GM04504 (cell line): Measurements from ENCODE around the gene TXLNB.

ENCODE experiments used
- DNase-seq: peaks from one replicate; pipeline ENCODE4 v3.0.0-alpha.2; 2012; ENCODE audit warnings: low read depth

The TXLNB gene

GRCh38 chr6:139270249-139270648 is 21.5 kb downstream of the TXLNB start:
- no peak for DNase-seq

- DNase-seq, result no peak
These were observed 26.1 kb downstream of the TXLNB start for GRCh38 chr6:139265512-139266190.

- no peak for DNase-seq
These were observed 29.1 kb downstream of the TXLNB start for GRCh38 chr6:139262519-139263300.

- no peak for DNase-seq
These were observed 33.9 kb downstream of the TXLNB start for GRCh38 chr6:139257821-139258398.

GRCh38 chr6:139257291-139257690 is 34.5 kb downstream of the TXLNB start:
- no peak for DNase-seq

- DNase-seq, result peak; percentile 65
These were observed 35.7 kb downstream of the TXLNB start for GRCh38 chr6:139256087-139256486.

GRCh38 chr6:139254196-139254595 is 37.6 kb downstream of the TXLNB start:
- no peak for DNase-seq

GRCh38 chr6:139253656-139254055 is 38.1 kb downstream of the TXLNB start:
- DNase-seq, result no peak

- DNase-seq, result no peak
These were observed 40.0 kb downstream of the TXLNB start for GRCh38 chr6:139251691-139252390.

GRCh38 chr6:139251045-139251690 is 40.6 kb downstream of the TXLNB start:
- DNase-seq, result no peak

- DNase-seq, result no peak
These were observed 41.3 kb downstream of the TXLNB start for GRCh38 chr6:139250296-139251044.

- no peak for DNase-seq
These were observed 42.4 kb downstream of the TXLNB start for GRCh38 chr6:139249395-139249794.

- DNase-seq, result no peak
These were observed 42.9 kb downstream of the TXLNB start for GRCh38 chr6:139248911-139249310.

- DNase-seq, result no peak
These were observed 44.2 kb downstream of the TXLNB start for GRCh38 chr6:139247618-139248017.

GRCh38 chr6:139243536-139243935 is 48.3 kb downstream of the TXLNB start:
- no peak for DNase-seq

- no peak for DNase-seq
These were observed 49.1 kb downstream of the TXLNB start for GRCh38 chr6:139242457-139243240.

- DNase-seq, result peak; percentile 39
These were observed 51.4 kb downstream of the TXLNB start for GRCh38 chr6:139240161-139241010.

- no peak for DNase-seq
These were observed 52.7 kb downstream of the TXLNB start for GRCh38 chr6:139239064-139239463.

- no peak for DNase-seq
These were observed 55.7 kb downstream of the TXLNB start for GRCh38 chr6:139236105-139236504.

GRCh38 chr6:139235661-139236060 is 56.1 kb downstream of the TXLNB start:
- no peak for DNase-seq
